ENCODE data around the gene CAPN11. TPM values are rescaled to one million over a fixed set of nuclear protein-coding genes. Genes with fewer than 3 reads are reported as not detected.

Gene CAPN11
- total RNA-seq (2022; extraction: Qiagen RNA extraction; ENCODE audit: low read depth) = not detected in 5 replicates

GRCh38 chr6:44158770-44159228 lies at the start of gene CAPN11:
Gene CAPN11, plus strand, starts transcription at chr6:44158820. Its CDS starts 29 bp downstream, at chr6:44158849.

GRCh38 chr6:44127186-44128019 lies 31.2 kb upstream of the CAPN11 start, which contains the start of the genes MRPL14 and TMEM63B:
Gene MRPL14, minus strand, starts transcription at chr6:44127452. Its CDS starts 10,841 bp downstream, at chr6:44116611.
Gene TMEM63B, plus strand, starts transcription at chr6:44127554. Its CDS starts 7,031 bp downstream, at chr6:44134585.

GRCh38 chr6:44216677-44217331 lies 58.2 kb downstream of the CAPN11 start, which contains the start of gene MYMX:
Gene MYMX, plus strand, starts transcription at chr6:44216926. Its CDS starts 546 bp downstream, at chr6:44217472.

GRCh38 chr6:44223319-44224028 lies 64.9 kb downstream of the CAPN11 start, which contains the start of gene SLC29A1:
Gene SLC29A1, plus strand, starts transcription at chr6:44223595. Its CDS starts 3,719 bp downstream, at chr6:44227314.

Other genes with a start within 250 kb of the CAPN11 start
- gene MRPL14, start 31.4 kb upstream of the CAPN11 start, total RNA-seq (2022; extraction: Qiagen RNA extraction; ENCODE audit: low read depth) = 59.3 to 80.7 TPM (median 74.3 TPM) in 5 replicates
- 11.3 to 17.8 TPM (median 16.3 TPM) in 5 replicates for gene TMEM63B, start 31.3 kb upstream of the CAPN11 start, total RNA-seq (2022; extraction: Qiagen RNA extraction; ENCODE audit: low read depth)
- not detected in 5 replicates for gene MYMX, start 58.1 kb downstream of the CAPN11 start, total RNA-seq (2022; extraction: Qiagen RNA extraction; ENCODE audit: low read depth)
- gene SLC29A1, start 64.8 kb downstream of the CAPN11 start, total RNA-seq (2022; extraction: Qiagen RNA extraction; ENCODE audit: low read depth) = 41.4 to 55.8 TPM (median 55.0 TPM) in 5 replicates
- 1,269 to 1,470 TPM (median 1,299 TPM) in 5 replicates for gene HSP90AB1, start 88.3 kb downstream of the CAPN11 start, total RNA-seq (2022; extraction: Qiagen RNA extraction; ENCODE audit: low read depth)
- gene SLC35B2, start 98.7 kb downstream of the CAPN11 start, total RNA-seq (2022; extraction: Qiagen RNA extraction; ENCODE audit: low read depth) = 46.4 to 66.2 TPM (median 65.3 TPM) in 5 replicates
- 11.8 to 16.4 TPM (median 14.8 TPM) in 5 replicates for gene NFKBIE, start 106.7 kb downstream of the CAPN11 start, total RNA-seq (2022; extraction: Qiagen RNA extraction; ENCODE audit: low read depth)
- gene TMEM151B, start 111.6 kb downstream of the CAPN11 start, total RNA-seq (2022; extraction: Qiagen RNA extraction; ENCODE audit: low read depth) = 0.01 to 0.04 TPM in 2 of 5 replicates, not detected in the others
- gene AARS2, start 154.5 kb downstream of the CAPN11 start, total RNA-seq (2022; extraction: Qiagen RNA extraction; ENCODE audit: low read depth) = 6.1 to 9.2 TPM (median 6.9 TPM) in 5 replicates
- not detected in 5 replicates for gene SPATS1, start 183.8 kb downstream of the CAPN11 start, total RNA-seq (2022; extraction: Qiagen RNA extraction; ENCODE audit: low read depth)
- 11.8 to 18.2 TPM (median 12.6 TPM) in 5 replicates for gene CDC5L, start 228.9 kb downstream of the CAPN11 start, total RNA-seq (2022; extraction: Qiagen RNA extraction; ENCODE audit: low read depth)